Measurements from ENCODE around the gene EXTL1.

- TF ChIP-seq CTCF (conservative IDR thresholded peaks at IDR 0.05; ENCODE audit: low read depth, low read length) (no peak), EZH2 (IDR thresholded peaks at IDR 0.05; ENCODE audit: low read length, unreplicated experiment) (no peak)
These were observed 32.4 kb downstream of the EXTL1 start for GRCh38 chr1:26053718-26054560.

Measured in PC-3 (cell line).